Cardiac muscle cell (in vitro differentiated cells and primary cell): ENCODE results near the gene MTCL3.

Experiments
- DNase-seq, 2 donors: peaks; one replicate each; pipeline versions ENCODE4 v3.0.0 to v3.0.0-alpha.2; 2010 to 2017; ENCODE audit warnings: low read depth in 1 of 2, low spot score in 1 of 2
- H3K27ac ChIP-seq: fragments of 200-600 bp; sonication (generic); 2 replicates; pipeline ENCODE4 v1.5.1; 2016
- H3K27me3 ChIP-seq: fragments of 200-600 bp; sonication (generic); 2 replicates; pipeline ENCODE4 v1.6.0; 2016; ENCODE audit warnings: control low read depth
- H3K36me3 ChIP-seq: fragments of 200-600 bp; sonication (generic); 2 replicates; pipeline ENCODE4 v1.5.1; 2016; ENCODE audit warnings: control low read depth
- H3K4me1 ChIP-seq: fragments of 200-600 bp; sonication (generic); 2 replicates; pipeline ENCODE4 v1.8.1; 2017; ENCODE audit warnings: low read depth, mild to moderate bottlenecking, mixed run types
- H3K4me3 ChIP-seq: fragments of 200-600 bp; sonication (generic); 2 replicates; pipeline ENCODE4 v1.5.1; 2016; ENCODE audit warnings: mild to moderate bottlenecking
- H3K9me3 ChIP-seq: fragments of 200-600 bp; sonication (generic); 2 replicates; pipeline ENCODE4 v1.5.1; 2017; ENCODE audit warnings: low read depth, mild to moderate bottlenecking, control low read depth
- TF ChIP-seq, protein P1 (sequence below): IDR thresholded peaks from 2 replicates; pipeline ENCODE4 v1.5.1; 2012; ENCODE audit warnings: low read depth, mild to moderate bottlenecking, low read length

The MTCL3 gene

DNA sequence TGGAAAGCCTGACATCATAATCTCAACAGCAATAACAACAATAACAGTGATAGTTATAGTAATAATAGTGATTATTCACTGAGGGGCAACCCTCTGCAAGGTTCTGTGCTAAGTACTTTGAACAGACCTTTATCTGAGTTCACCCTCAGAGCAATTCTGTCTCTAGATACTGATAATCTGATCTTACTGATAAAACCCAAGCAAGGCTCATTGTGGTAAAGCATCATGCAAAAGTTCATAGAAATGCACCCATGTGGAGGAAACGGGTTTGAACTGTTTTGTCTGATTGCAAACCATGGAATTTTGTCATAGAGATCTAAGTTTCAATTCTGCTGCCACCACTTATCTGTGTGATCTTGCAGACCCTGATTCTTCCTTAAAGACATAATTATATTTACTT is 58.7 kb downstream of the MTCL3 start:
- Histone ChIP-seq H3K4me1 (peaks cover 23% of the 10 kb centered on the region), H3K27ac (peak overlapping the region; percentile 54), H3K36me3 (no peaks in the 10 kb centered on the region), H3K27me3 (no peaks in the 10 kb centered on the region), H3K4me3 (no peak overlapping the region), H3K9me3 (no peaks in the 10 kb centered on the region)
- TF ChIP-seq, protein P1, sequence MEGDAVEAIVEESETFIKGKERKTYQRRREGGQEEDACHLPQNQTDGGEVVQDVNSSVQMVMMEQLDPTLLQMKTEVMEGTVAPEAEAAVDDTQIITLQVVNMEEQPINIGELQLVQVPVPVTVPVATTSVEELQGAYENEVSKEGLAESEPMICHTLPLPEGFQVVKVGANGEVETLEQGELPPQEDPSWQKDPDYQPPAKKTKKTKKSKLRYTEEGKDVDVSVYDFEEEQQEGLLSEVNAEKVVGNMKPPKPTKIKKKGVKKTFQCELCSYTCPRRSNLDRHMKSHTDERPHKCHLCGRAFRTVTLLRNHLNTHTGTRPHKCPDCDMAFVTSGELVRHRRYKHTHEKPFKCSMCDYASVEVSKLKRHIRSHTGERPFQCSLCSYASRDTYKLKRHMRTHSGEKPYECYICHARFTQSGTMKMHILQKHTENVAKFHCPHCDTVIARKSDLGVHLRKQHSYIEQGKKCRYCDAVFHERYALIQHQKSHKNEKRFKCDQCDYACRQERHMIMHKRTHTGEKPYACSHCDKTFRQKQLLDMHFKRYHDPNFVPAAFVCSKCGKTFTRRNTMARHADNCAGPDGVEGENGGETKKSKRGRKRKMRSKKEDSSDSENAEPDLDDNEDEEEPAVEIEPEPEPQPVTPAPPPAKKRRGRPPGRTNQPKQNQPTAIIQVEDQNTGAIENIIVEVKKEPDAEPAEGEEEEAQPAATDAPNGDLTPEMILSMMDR = no peak
- DNase-seq = no peak

- H3K36me3 ChIP-seq = no peaks in the 10 kb centered on the region
- TF ChIP-seq, protein P1 = no peak
- peak; percentile 80 to 85 for DNase-seq
- no peaks in the 10 kb centered on the region for H3K27me3 ChIP-seq
- H3K4me1 ChIP-seq = peaks cover 23% of the 10 kb centered on the region
- H3K4me3 ChIP-seq = no peak within 1 kb of the TSS
- peak within 1 kb of the TSS; percentile 54 for H3K27ac ChIP-seq
- H3K9me3 ChIP-seq = no peaks in the 10 kb centered on the region
These were observed 59.9 kb downstream of the MTCL3 start, which contains the start of gene KIAA0408 for GRCh38 chr6:127459231-127459641. TSS of gene KIAA0408 (minus strand) at chr6:127459389. CDS start at chr6:127453981, 5,408 bp downstream.

- no peak overlapping the region for H3K4me3 ChIP-seq
- TF ChIP-seq, protein P1 = no peak
- no peaks in the 10 kb centered on the region for H3K36me3 ChIP-seq
- peaks cover 23% of the 10 kb centered on the region for H3K4me1 ChIP-seq
- peak; percentile 10 to 84 for DNase-seq
- no peaks in the 10 kb centered on the region for H3K27me3 ChIP-seq
- H3K27ac ChIP-seq = peak overlapping the region; percentile 44
- no peaks in the 10 kb centered on the region for H3K9me3 ChIP-seq
These were observed 60.3 kb downstream of the MTCL3 start for GRCh38 chr6:127458817-127459216.

DNA sequence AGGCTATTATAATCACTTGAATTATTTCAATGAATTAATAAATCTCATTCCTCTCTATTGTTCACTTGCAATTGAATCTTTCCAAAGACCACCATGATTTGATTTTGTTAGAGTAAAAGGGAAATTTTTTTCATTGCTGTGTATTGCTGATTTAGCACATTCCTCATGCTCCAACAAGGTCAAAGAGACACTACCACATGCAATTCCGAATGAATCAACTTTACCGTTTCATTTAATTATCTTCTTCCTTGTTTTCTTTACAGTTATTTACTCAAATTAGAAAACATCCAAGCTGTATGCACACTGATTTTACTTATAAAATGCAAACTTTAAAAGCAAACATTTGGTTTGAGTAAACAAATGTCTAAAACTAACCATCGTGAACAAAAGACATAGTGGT is 60.9 kb downstream of the MTCL3 start:
- Histone ChIP-seq H3K9me3 (no peaks in the 10 kb centered on the region), H3K4me1 (peaks cover 23% of the 10 kb centered on the region), H3K4me3 (no peak overlapping the region), H3K36me3 (no peaks in the 10 kb centered on the region), H3K27ac (no peak overlapping the region), H3K27me3 (no peaks in the 10 kb centered on the region)
- TF ChIP-seq, protein P1 = no peak
- no peak for DNase-seq

- TF ChIP-seq, protein P1 = no peak
- Histone ChIP-seq H3K27me3 (no peaks in the 10 kb centered on the region), H3K4me3 (no peak overlapping the region), H3K9me3 (no peaks in the 10 kb centered on the region), H3K36me3 (no peaks in the 10 kb centered on the region), H3K27ac (no peak overlapping the region), H3K4me1 (peaks cover 22% of the 10 kb centered on the region)
- DNase-seq = peak in 1 of 2 donors; percentile 94
These were observed 61.6 kb downstream of the MTCL3 start for GRCh38 chr6:127457456-127458064.
